Gastrocnemius medialis (tissue), 4 donors: ENCODE data around the gene ASMT.

Source experiments
- CTCF ChIP-seq, 5 experiments: fragments of 450-650 bp in 3 of 5; fragments of 200-600 bp in 2 of 5; sonication (generic) in 2 of 5; IDR thresholded peaks in 4 of 5; conservative IDR thresholded peaks in 1 of 5; 1 replicate in 4 of 5; 2 replicates in 1 of 5; pipeline ENCODE4 v1.5.1; 2016 to 2019; ENCODE audit warnings: antibody characterized with exemption in 5 of 5, mild to moderate bottlenecking in 3 of 5, moderate library complexity in 3 of 5
- POLR2A ChIP-seq, 2 donors: fragments of 450-650 bp; IDR thresholded peaks; one replicate each; pipeline ENCODE4 v1.6.1; 2017; ENCODE audit warnings: antibody characterized with exemption in 2 of 2, mild to moderate bottlenecking in 2 of 2, moderate library complexity in 2 of 2

- TF ChIP-seq CTCF (IDR thresholded peaks at IDR 0.05 in 4 of 5, conservative IDR thresholded peaks at IDR 0.05 in 1 of 5) (no peak), POLR2A (IDR thresholded peaks at IDR 0.05) (no peak)
These were observed at the start of gene ASMT for GRCh38 chrX:1614927-1615326.
